Measurements from ENCODE around the gene NDUFB2. TPM values are rescaled to one million over a fixed set of nuclear protein-coding genes. Genes with fewer than 3 reads are reported as not detected.
"Not testable (repeated sequence)": the region's sequence is repeated elsewhere in the genome, so short reads cannot be mapped to it uniquely, and the experiment has no call there.

Gene NDUFB2
- total RNA-seq, 1 donor from 2014 or later = 172 TPM

DNA sequence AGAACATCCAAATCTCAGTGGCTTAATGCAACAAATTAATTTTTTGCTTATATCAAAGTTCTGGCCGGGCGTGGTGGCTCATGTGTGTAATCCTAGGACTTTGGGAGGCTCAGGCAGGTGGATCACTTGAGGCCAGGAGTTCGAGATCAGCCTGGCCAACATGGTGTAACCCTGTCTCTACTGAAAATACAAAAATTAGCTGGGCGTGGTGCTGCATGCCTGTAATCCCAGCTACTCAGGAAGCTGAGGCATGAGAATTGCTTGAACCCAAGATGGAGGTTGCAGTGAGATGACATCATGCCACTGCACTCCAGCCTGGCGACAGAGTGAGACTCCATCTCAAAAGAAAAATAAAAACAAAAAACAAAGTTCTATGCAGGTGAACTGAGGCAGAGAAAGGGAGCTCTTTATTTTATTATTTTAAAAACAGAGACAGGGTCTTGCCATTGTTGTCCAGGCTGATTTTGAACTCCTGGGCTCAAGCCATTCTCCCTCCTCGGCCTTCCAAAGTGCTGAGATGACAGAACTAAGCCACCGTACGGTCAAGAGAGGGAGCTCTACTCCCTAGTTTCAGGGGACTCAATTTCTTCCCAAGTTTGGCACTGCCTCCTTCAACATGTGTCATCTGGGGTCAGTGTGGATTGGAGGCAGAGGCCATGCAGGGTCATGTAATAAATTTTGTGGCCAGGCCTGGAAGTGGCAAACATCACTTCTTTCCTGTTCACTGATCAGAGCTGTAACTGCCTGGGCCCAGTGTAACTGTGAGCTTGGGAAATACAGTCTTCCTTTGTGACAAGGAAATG, 21.4 kb upstream of the NDUFB2 start:
- H3K4me1 Mint-ChIP-seq (ENCODE audit: low read depth) = peaks cover 32% of the 10 kb centered on the region
- intact Hi-C loops (cut with micrococcal nuclease) = no loop called here
- H3K36me3 Mint-ChIP-seq (ENCODE audit: low read depth) = peaks cover 41% of the 10 kb centered on the region
- H3K4me3 Mint-ChIP-seq (ENCODE audit: low read depth) = peak overlapping the region; percentile 87
- H3K27me3 Mint-ChIP-seq (ENCODE audit: low read depth) = no peaks in the 10 kb centered on the region
- H3K9me3 Mint-ChIP-seq = no peaks in the 10 kb centered on the region
- peak overlapping the region; percentile 53 for H3K27ac Mint-ChIP-seq
- no peak for DNase-seq (ENCODE audit: low spot score)

DNA sequence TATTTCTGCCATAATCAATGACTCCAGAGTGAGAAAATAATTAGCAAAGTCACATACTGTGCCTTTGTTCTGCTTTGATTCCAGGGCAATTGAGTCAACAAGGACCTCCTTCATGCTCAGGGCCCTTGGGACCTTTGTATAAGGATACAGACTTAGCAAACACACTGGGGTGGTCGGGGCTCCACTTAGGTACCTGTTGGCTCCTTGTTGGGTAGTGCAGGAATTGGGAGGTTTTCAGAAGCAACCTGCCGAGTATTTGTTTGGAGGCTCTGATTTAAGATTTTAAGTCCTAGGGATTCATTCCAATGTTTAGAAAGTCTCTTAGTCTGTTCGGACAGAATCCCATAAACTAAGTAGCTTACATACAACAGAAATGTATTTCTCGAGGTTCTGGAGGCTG, 20.8 kb upstream of the NDUFB2 start:
- H3K36me3 Mint-ChIP-seq (ENCODE audit: low read depth) = peaks cover 46% of the 10 kb centered on the region
- peaks cover 32% of the 10 kb centered on the region for H3K4me1 Mint-ChIP-seq (ENCODE audit: low read depth)
- no peak overlapping the region for H3K4me3 Mint-ChIP-seq (ENCODE audit: low read depth)
- intact Hi-C loops (cut with micrococcal nuclease) = no loop called here
- H3K27me3 Mint-ChIP-seq (ENCODE audit: low read depth) = no peaks in the 10 kb centered on the region
- no peak for DNase-seq (ENCODE audit: low spot score)
- no peaks in the 10 kb centered on the region for H3K9me3 Mint-ChIP-seq
- no peak overlapping the region for H3K27ac Mint-ChIP-seq

DNA sequence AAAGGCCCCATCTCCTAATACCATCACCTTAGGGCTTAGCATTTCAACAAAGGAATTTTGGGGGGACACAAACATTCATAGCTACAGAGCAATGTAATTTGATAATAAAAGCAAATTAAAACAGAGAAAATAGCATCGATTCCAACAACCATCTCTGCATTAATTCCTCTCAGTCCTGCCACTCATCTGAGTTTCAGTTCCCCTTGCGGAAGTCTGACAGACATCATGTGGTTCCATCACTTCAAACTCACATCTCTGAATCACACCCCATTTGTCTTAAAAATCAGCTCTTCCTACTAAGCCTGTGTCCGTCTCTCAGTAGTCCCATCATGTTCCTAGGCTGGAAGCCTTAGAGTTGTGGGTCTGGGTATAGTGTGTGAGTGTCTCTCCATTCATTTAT, 20.2 kb upstream of the NDUFB2 start:
- Mint-ChIP-seq H3K27me3 (ENCODE audit: low read depth) (no peaks in the 10 kb centered on the region), H3K36me3 (ENCODE audit: low read depth) (peaks cover 50% of the 10 kb centered on the region), H3K4me1 (ENCODE audit: low read depth) (peaks cover 32% of the 10 kb centered on the region), H3K9me3 (no peaks in the 10 kb centered on the region), H3K4me3 (ENCODE audit: low read depth) (no peak overlapping the region), H3K27ac (no peak overlapping the region)
- no peak for DNase-seq (ENCODE audit: low spot score)
- intact Hi-C loops (cut with micrococcal nuclease) = no loop called here

DNA sequence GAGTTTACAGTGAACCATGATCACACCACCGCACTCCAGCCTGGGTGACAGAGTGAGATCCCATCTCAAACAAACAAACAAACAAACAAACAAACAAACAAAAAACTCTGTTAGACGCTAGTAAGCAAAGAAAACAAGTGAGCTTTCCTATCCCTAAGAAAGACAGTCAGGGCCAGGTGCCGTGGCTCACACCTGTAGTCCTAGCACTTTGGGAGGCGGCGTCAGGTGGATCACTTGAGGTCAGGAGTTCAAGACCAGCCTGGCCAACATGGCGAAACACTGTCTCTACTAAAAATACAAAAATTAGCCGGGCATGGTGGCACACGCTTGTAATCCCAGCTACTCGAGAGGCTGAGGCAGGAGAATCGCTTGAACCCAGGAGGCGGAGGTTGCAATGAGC, 19.6 kb upstream of the NDUFB2 start:
- DNase-seq (ENCODE audit: low spot score); intact Hi-C loops (cut with micrococcal nuclease); H3K4me3 Mint-ChIP-seq (ENCODE audit: low read depth); H3K27me3 Mint-ChIP-seq (ENCODE audit: low read depth); H3K9me3 Mint-ChIP-seq; H3K27ac Mint-ChIP-seq: not testable (repeated sequence)
- H3K36me3 Mint-ChIP-seq (ENCODE audit: low read depth) = peaks cover 52% of the 10 kb centered on the region
- peaks cover 31% of the 10 kb centered on the region for H3K4me1 Mint-ChIP-seq (ENCODE audit: low read depth)

DNA sequence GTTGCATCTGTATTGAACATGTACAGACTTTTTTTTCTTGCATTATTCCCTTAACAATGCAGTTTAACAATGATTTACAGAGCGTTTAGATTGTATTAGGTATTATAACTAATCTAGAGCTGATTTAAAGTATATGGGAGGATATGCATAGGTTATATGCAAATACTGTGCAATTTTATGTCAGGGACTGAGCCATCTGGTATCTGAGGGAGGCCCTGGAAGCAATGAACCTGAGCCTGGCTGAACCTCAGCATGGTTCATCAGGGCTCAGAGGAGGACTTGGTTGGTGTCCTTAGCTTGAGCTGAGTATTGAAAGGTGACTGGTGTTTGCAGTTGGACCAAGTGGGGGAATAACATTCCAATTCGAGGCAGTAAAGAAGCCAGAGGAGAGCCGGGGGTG, 19.0 kb upstream of the NDUFB2 start:
- Mint-ChIP-seq H3K4me1 (ENCODE audit: low read depth) (peaks cover 26% of the 10 kb centered on the region), H3K27ac (no peak overlapping the region), H3K4me3 (ENCODE audit: low read depth) (no peak overlapping the region), H3K27me3 (ENCODE audit: low read depth) (no peaks in the 10 kb centered on the region), H3K9me3 (no peaks in the 10 kb centered on the region), H3K36me3 (ENCODE audit: low read depth) (peaks cover 56% of the 10 kb centered on the region)
- DNase-seq (ENCODE audit: low spot score) = no peak
- intact Hi-C loops (cut with micrococcal nuclease) = no loop called here

DNA sequence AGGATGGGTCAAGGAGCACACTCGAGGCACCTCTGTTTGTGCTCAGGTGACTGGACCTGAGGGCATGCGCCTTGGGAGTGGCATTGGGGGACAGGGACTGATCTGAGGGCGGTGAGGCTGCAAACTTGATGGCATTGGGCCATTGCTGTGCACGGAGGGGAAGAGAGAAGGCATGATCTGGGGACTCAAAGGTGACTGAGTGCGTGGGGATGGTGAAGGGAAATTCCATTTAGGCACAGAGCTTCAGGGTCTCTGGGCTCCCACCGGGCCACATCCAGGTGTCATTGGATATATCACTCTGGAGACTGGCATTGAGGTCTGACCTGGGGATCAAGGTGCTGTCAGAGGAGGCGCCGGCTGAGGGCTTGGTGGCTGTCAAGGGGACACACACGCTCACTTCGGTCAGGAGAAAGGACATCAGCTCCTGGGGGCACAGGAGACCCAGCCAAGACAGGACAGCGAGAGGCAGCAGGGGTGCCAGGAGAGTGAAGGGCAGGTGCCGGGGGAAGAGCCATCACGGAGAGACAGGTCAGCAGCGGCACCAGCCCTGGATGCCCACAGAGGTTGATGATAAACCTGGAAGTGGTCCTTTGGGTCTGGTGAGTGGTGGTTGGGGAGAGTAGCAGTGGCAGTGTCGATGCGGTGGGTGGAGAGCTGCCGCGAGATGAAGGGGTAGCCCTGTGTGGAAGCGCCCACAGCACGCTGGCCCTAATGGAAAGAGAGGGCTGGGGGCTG, 18.3 kb upstream of the NDUFB2 start:
- Mint-ChIP-seq H3K36me3 (ENCODE audit: low read depth) (peaks cover 56% of the 10 kb centered on the region), H3K4me3 (ENCODE audit: low read depth) (no peak overlapping the region), H3K9me3 (no peaks in the 10 kb centered on the region), H3K4me1 (ENCODE audit: low read depth) (peaks cover 26% of the 10 kb centered on the region), H3K27me3 (ENCODE audit: low read depth) (no peaks in the 10 kb centered on the region), H3K27ac (no peak overlapping the region)
- DNase-seq (ENCODE audit: low spot score) = no peak
- intact Hi-C loops (cut with micrococcal nuclease) = no loop called here

DNA sequence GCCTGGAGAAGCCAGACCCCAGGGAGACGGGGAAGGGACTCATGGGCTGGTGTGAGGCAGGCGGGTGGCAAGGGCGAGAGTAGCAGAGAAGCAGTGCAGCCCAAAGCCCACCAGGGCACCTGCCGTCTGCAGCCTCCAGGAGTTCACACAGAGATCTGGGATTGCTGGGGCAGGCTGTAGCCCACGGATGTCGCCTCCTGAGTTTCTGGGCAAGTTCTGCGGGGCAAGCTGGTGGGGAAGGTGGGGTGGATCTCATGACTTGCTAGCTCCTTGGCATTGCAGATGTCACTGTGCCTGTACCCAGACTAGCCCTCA, 17.7 kb upstream of the NDUFB2 start:
- intact Hi-C loops (cut with micrococcal nuclease) = no loop called here
- DNase-seq (ENCODE audit: low spot score) = no peak
- Mint-ChIP-seq H3K4me3 (ENCODE audit: low read depth) (no peak overlapping the region), H3K36me3 (ENCODE audit: low read depth) (peaks cover 56% of the 10 kb centered on the region), H3K27ac (no peak overlapping the region), H3K27me3 (ENCODE audit: low read depth) (no peaks in the 10 kb centered on the region), H3K9me3 (no peaks in the 10 kb centered on the region), H3K4me1 (ENCODE audit: low read depth) (peaks cover 22% of the 10 kb centered on the region)

DNA sequence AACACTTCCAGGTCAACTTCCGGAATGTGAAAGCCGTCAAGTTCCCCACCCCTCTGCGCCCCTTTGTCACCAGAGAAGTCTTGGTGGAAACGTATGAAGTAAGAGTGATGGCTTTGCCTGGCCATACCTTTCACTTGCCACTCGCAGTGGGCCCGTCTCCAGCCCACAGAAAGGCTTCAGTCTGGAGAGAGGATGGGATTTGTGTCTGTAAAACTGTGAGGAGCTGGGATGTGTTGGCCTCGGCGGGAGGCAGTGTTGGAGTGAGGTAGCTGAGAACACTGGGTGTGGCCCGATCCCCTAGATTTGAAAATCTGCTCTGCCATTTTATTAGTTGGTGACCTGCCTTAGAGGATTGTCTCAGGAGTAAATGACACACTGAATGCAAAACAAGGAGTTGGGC, 17.3 kb upstream of the NDUFB2 start:
- no peak for DNase-seq (ENCODE audit: low spot score)
- intact Hi-C loops (cut with micrococcal nuclease) = no loop called here
- H3K36me3 Mint-ChIP-seq (ENCODE audit: low read depth) = peaks cover 60% of the 10 kb centered on the region
- no peak overlapping the region for H3K4me3 Mint-ChIP-seq (ENCODE audit: low read depth)
- H3K27ac Mint-ChIP-seq = no peak overlapping the region
- no peaks in the 10 kb centered on the region for H3K27me3 Mint-ChIP-seq (ENCODE audit: low read depth)
- peaks cover 18% of the 10 kb centered on the region for H3K4me1 Mint-ChIP-seq (ENCODE audit: low read depth)
- H3K9me3 Mint-ChIP-seq = no peaks in the 10 kb centered on the region

DNA sequence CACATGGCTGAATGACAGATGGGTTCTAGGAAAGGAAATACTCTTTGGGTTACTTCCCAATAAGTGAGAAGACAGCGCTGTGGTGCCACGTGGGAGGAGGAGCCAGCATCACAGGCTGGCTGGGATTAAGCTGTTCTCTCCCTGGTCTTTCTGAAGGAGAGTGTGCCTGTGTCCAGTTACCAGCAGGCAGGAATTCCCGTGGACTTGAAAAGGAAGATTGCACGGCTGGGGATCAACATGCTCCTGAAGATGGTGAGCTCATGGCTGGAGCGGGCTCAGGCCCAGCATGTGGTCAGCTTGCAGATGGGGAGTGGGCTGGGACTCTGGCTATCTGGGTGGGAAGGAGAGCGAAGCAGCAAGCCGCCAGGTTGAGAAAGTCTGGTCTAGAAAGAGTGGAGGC, 15.6 kb upstream of the NDUFB2 start:
- intact Hi-C loops (cut with micrococcal nuclease) = no loop called here
- no peaks in the 10 kb centered on the region for H3K27me3 Mint-ChIP-seq (ENCODE audit: low read depth)
- peaks cover 3% of the 10 kb centered on the region for H3K4me1 Mint-ChIP-seq (ENCODE audit: low read depth)
- no peaks in the 10 kb centered on the region for H3K9me3 Mint-ChIP-seq
- H3K4me3 Mint-ChIP-seq (ENCODE audit: low read depth) = no peak overlapping the region
- no peak for DNase-seq (ENCODE audit: low spot score)
- peaks cover 59% of the 10 kb centered on the region for H3K36me3 Mint-ChIP-seq (ENCODE audit: low read depth)
- no peak overlapping the region for H3K27ac Mint-ChIP-seq

DNA sequence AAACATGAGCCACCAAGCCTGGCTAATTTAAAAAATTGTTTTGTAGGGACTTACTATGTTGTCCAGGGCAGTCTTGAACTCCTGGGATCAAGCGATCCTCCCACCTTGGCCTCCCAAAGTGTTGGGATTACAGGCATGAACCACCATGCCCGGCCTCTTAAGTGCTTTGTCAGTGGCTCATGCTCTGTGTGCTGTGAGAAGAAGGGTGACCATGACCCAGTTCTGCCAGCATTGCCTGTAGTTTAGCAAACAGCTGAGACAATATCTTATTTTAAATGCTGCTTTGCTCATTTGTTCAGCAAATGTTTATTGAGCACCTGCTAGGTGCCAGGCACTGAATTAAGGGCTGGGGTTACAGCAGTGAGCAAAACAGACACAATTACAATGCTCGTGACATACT, 14.7 kb upstream of the NDUFB2 start:
- no peaks in the 10 kb centered on the region for H3K4me1 Mint-ChIP-seq (ENCODE audit: low read depth)
- H3K9me3 Mint-ChIP-seq = no peaks in the 10 kb centered on the region
- no peak overlapping the region for H3K27ac Mint-ChIP-seq
- no peak for DNase-seq (ENCODE audit: low spot score)
- H3K36me3 Mint-ChIP-seq (ENCODE audit: low read depth) = peaks cover 53% of the 10 kb centered on the region
- no peak overlapping the region for H3K4me3 Mint-ChIP-seq (ENCODE audit: low read depth)
- no peaks in the 10 kb centered on the region for H3K27me3 Mint-ChIP-seq (ENCODE audit: low read depth)
- intact Hi-C loops (cut with micrococcal nuclease) = no loop called here

DNA sequence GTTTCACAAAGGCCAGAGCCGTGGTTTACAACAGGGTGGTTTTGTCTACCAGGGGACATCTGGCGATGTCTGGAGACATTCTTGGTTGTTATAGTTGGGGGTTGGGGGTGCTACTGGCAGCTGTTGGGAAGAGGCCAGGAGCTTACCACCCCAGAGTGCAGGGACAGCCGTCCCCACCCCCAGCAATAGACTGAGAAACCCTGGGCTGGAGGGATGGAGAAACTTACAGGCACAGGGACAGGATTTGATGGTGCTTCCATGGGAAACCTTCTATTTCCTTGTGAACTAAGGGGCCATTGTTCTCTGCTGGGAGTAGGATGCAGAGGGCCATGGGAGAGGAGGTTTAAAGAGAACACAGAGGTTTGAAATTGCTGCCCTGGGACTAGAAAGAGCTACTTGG, 12.9 kb upstream of the NDUFB2 start:
- intact Hi-C loops (cut with micrococcal nuclease) = no loop called here
- H3K9me3 Mint-ChIP-seq = no peaks in the 10 kb centered on the region
- H3K27me3 Mint-ChIP-seq (ENCODE audit: low read depth) = no peaks in the 10 kb centered on the region
- peaks cover 48% of the 10 kb centered on the region for H3K36me3 Mint-ChIP-seq (ENCODE audit: low read depth)
- no peak for DNase-seq (ENCODE audit: low spot score)
- H3K4me3 Mint-ChIP-seq (ENCODE audit: low read depth) = no peak overlapping the region
- H3K4me1 Mint-ChIP-seq (ENCODE audit: low read depth) = no peaks in the 10 kb centered on the region
- H3K27ac Mint-ChIP-seq = no peak overlapping the region

DNA sequence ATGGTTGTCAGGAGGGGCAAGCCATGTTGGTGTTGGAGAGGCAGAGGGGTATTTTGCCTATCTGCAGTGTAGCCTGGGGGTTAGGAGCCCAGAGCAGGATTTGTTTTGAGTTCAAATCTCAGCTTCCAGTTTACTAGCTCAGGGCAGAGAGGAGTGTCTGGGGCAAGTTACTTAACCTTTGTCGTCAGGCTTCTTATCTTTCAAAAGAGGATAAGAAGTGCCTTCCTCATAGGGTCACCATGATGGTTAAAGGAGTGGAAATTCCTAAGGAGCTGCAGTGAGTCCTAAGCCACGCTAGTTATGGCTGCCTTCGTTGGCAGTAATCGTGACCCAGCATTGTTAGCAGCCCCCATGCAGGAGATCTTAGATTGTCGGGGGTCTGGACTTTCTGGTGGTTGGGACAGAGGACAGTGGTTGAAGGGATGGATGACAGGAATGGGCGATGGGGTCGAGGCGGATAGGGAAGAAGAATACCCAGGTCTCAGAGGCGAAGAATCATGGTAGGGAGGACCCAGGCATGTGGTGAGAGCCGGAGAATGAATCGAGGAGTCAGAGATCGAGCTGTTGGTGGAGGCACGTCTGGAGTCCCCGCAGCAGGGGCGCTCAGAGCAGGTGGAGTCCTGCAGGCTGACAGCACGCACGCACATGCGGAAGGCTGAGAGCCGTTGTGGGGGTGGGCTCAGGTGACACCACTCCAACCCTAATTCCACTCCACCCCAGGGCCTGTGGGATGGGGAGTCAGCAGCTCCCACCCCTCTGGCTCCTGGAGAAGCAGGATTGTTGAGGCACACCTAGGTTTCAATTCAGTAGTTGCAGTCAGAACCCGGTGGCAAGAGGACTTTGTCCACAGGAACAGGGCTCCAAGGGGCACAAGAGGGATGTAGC, 12.2 kb upstream of the NDUFB2 start:
- Mint-ChIP-seq H3K9me3 (no peaks in the 10 kb centered on the region), H3K4me1 (ENCODE audit: low read depth) (no peaks in the 10 kb centered on the region), H3K4me3 (ENCODE audit: low read depth) (no peak overlapping the region), H3K27ac (no peak overlapping the region), H3K27me3 (ENCODE audit: low read depth) (no peaks in the 10 kb centered on the region), H3K36me3 (ENCODE audit: low read depth) (peaks cover 46% of the 10 kb centered on the region)
- no peak for DNase-seq (ENCODE audit: low spot score)
- intact Hi-C loops (cut with micrococcal nuclease) = no loop called here

All from activated T-helper 2 cell treated with anti-CD3 and anti-CD28 coated beads, Interferon-gamma antibody, Interleukin-2, Interleukin-4, amounts not matched to agents 10 μg/mL and 5 μg/mL and 100 μg/mL, durations not matched to agents 14 hours and 24 hours and 36 hours (primary cell).